GM18502 (cell line): Measurements from ENCODE around the gene TUBA4A.

Experiments used
- ATAC-seq: cut with Tn5 transposase; IDR thresholded peaks from one replicate; pipeline ENCODE4 v1.9.1; 2021; ENCODE audit warnings: mild to moderate bottlenecking; ENCODE audit not compliant: unreplicated experiment, poor library complexity

The TUBA4A gene

GRCh38 chr2:219245899-219246230, 7.9 kb downstream of the TUBA4A start:
- ATAC-seq, result no peak

- ATAC-seq, result peak; percentile 80
Observed at GRCh38 chr2:219245148-219245898, 8.4 kb downstream of the TUBA4A start, which contains the start of the genes GLB1L and STK16. GLB1L (minus strand) TSS chr2:219245444; CDS start chr2:219243573, 1,871 bp downstream. STK16 (plus strand) TSS chr2:219245479; CDS start chr2:219246000, 521 bp downstream.

- no peak for ATAC-seq
Observed at GRCh38 chr2:219244789-219245147, 8.9 kb downstream of the TUBA4A start.

- no peak for ATAC-seq
Observed at GRCh38 chr2:219243291-219243761, 10.4 kb downstream of the TUBA4A start.

GRCh38 chr2:219234331-219234730, 19.4 kb downstream of the TUBA4A start:
- ATAC-seq, result no peak

GRCh38 chr2:219230059-219230540, 23.6 kb downstream of the TUBA4A start:
- peak; percentile 24 for ATAC-seq

GRCh38 chr2:219229305-219230058, 24.2 kb downstream of the TUBA4A start, which contains the start of the genes ANKZF1 and ATG9A:
ANKZF1 (plus strand) TSS chr2:219229806; CDS start chr2:219230258, 452 bp downstream.
ATG9A (minus strand) TSS chr2:219229636; CDS start chr2:219228024, 1,612 bp downstream.
- peak; percentile 97 for ATAC-seq

- no peak for ATAC-seq
Observed at GRCh38 chr2:219228911-219229304, 24.8 kb downstream of the TUBA4A start.

GRCh38 chr2:219228041-219228910, 25.4 kb downstream of the TUBA4A start:
- no peak for ATAC-seq

GRCh38 chr2:219225350-219225749, 28.4 kb downstream of the TUBA4A start:
- no peak for ATAC-seq

GRCh38 chr2:219223831-219224610, 29.7 kb downstream of the TUBA4A start:
- no peak for ATAC-seq

- ATAC-seq, result no peak
Observed at GRCh38 chr2:219221957-219222518, 31.7 kb downstream of the TUBA4A start.

- ATAC-seq, result no peak
Observed at GRCh38 chr2:219220652-219221402, 32.9 kb downstream of the TUBA4A start.

GRCh38 chr2:219219784-219220532, 33.8 kb downstream of the TUBA4A start:
- ATAC-seq, result no peak

- ATAC-seq, result peak; percentile 82
Observed at GRCh38 chr2:219218732-219219701, 34.7 kb downstream of the TUBA4A start, which contains the start of gene ABCB6. ABCB6 (minus strand) TSS chr2:219218958; CDS start chr2:219218673, 285 bp downstream.

GRCh38 chr2:219218217-219218731, 35.4 kb downstream of the TUBA4A start:
- peak; percentile 33 for ATAC-seq
